HepG2 (cell line): ENCODE data around the gene CYP46A1. TPM values are rescaled to one million over a fixed set of nuclear protein-coding genes. Genes with fewer than 3 reads are reported as not detected.

ENCODE experiments used
- ATAC-seq: fragments of 200-7000 bp; cut with Tn5 transposase; 3 replicates; pipeline ENCODE4 v1.9.1; 2020; ENCODE audit warnings: mild to moderate bottlenecking, moderate library complexity
- BruUV-seq: library from RNA; stranded (reverse); fragments of 400-500 nt; replicated peaks from 2 replicates; lab custom pipeline; 2021; lab: Mats Ljungman, UMichigan
- CTCF ChIA-PET: fragments of 300-600 bp; formaldehyde crosslinking; extraction: SDS; loops from one replicate; lab custom pipeline; 2021; ENCODE audit warnings: low total read pairs, inconsistent platforms, low intra/inter-chr PET ratio; lab: Yijun Ruan, JAX
- POLR2A ChIA-PET: fragments of 350-600 bp; sonication (Branson Sonifier 250); formaldehyde crosslinking; loops from one replicate; lab custom pipeline; 2020; ENCODE audit warnings: antibody characterized with exemption, inconsistent platforms; lab: Yijun Ruan, JAX
- DNase-seq: peaks from one replicate; pipeline ENCODE4 v3.0.0-alpha.2; 2015; ENCODE audit warnings: low spot score
- FAIRE-seq: peaks from 3 replicates; lab custom pipeline; 2011; peaks lifted over from hg19 to GRCh38; lab: Jason Lieb, UNC
- H2AFZ ChIP-seq: one replicate; pipeline ENCODE4 v1.6.1; 2011; ENCODE audit warnings: low read length, inconsistent platforms
- H3K27ac ChIP-seq: fragments of 300-600 bp; 3 replicates; pipeline ENCODE4 v1.8.0; 2011; ENCODE audit warnings: mixed run types, mild to moderate bottlenecking, mixed read lengths, low read length, inconsistent platforms; ENCODE audit not compliant: insufficient read depth; ENCODE audit errors: extremely low read length
- H3K27me3 ChIP-seq, 2 experiments: fragments of 200-600 bp in 1 of 2; 2 replicates in 1 of 2; 3 replicates in 1 of 2; pipeline versions ENCODE4 v1.6.0 to v1.8.0; 2011; ENCODE audit warnings: low read length in 2 of 2, mild to moderate bottlenecking in 2 of 2, moderate library complexity in 2 of 2, inconsistent platforms in 1 of 2; ENCODE audit not compliant: insufficient read depth in 2 of 2, control insufficient read depth in 1 of 2
- H3K36me3 ChIP-seq, 2 experiments: fragments of 200-600 bp in 1 of 2; replicated peaks in 1 of 2; 2 replicates in 1 of 2; 3 replicates in 1 of 2; pipeline versions ENCODE4 v1.5.1 to v1.8.0; 2011; ENCODE audit warnings: low read length in 2 of 2, inconsistent platforms in 1 of 2; ENCODE audit not compliant: insufficient read depth in 2 of 2, control insufficient read depth in 1 of 2
- H3K4me1 ChIP-seq: 2 replicates; pipeline ENCODE4 v1.5.1; 2012; ENCODE audit warnings: low read length, inconsistent platforms; ENCODE audit not compliant: insufficient read depth
- H3K4me2 ChIP-seq: 2 replicates; pipeline ENCODE4 v1.6.0; 2011; ENCODE audit warnings: low read depth, low read length, inconsistent platforms
- H3K4me3 ChIP-seq, 3 experiments: fragments of 200-600 bp in 1 of 3; sonication (generic), shearing (Covaris generic) in 1 of 3; replicated peaks in 1 of 3; 2 replicates each; pipeline ENCODE4 v1.5.1; 2011 to 2016; ENCODE audit warnings: low read length in 3 of 3, inconsistent platforms in 2 of 3, low read depth in 2 of 3, mild to moderate bottlenecking in 2 of 3, control low read depth in 1 of 3, mixed read lengths in 1 of 3; ENCODE audit not compliant: insufficient read depth in 1 of 3
- H3K79me2 ChIP-seq: one replicate; pipeline ENCODE4 v1.6.1; 2011; ENCODE audit warnings: low read length, inconsistent platforms; ENCODE audit not compliant: insufficient read depth
- H3K9ac ChIP-seq: 2 replicates; pipeline ENCODE4 v1.6.0; 2011; ENCODE audit warnings: mild to moderate bottlenecking, low read depth, low read length, inconsistent platforms; ENCODE audit not compliant: insufficient read depth
- H3K9me3 ChIP-seq: 2 replicates; pipeline ENCODE4 v1.5.1; 2012; ENCODE audit warnings: mild to moderate bottlenecking, low read length
- H4K20me1 ChIP-seq: 2 replicates; pipeline ENCODE4 v1.6.0; 2011; ENCODE audit warnings: inconsistent platforms, mild to moderate bottlenecking, low read length, moderate library complexity; ENCODE audit not compliant: insufficient read depth
- ATF7 ChIP-seq, 2 experiments: fragments of 450-650 bp in 1 of 2; sonication (generic) in 1 of 2; formaldehyde crosslinking in 1 of 2; IDR thresholded peaks; 2 replicates each; pipeline versions ENCODE4 v1.4.0 to v1.6.1; 2016 to 2020; ENCODE audit warnings: antibody characterized with exemption in 1 of 2, mild to moderate bottlenecking in 1 of 2, missing genetic modification reagents in 1 of 2
- IKZF4 ChIP-seq: sonication (generic); formaldehyde crosslinking; IDR thresholded peaks from 2 replicates; pipeline ENCODE4 v1.5.1; 2020; ENCODE audit warnings: borderline replicate concordance, mild to moderate bottlenecking, low read depth, missing genetic modification reagents; ENCODE audit errors: not compliant biosample characterization
- KAT2B ChIP-seq: fragments of 150-350 bp; IDR thresholded peaks from 2 replicates; pipeline ENCODE4 v1.6.1; 2014; ENCODE audit warnings: low read depth, low read length, borderline replicate concordance
- NFIB ChIP-seq: sonication (generic); formaldehyde crosslinking; IDR thresholded peaks from 2 replicates; pipeline ENCODE4 v1.9.0; 2021; ENCODE audit warnings: missing genetic modification reagents, mild to moderate bottlenecking, borderline replicate concordance
- ZNF253 ChIP-seq: sonication (generic); formaldehyde crosslinking; IDR thresholded peaks from 2 replicates; pipeline ENCODE4 v1.8.0; 2022; ENCODE audit warnings: mild to moderate bottlenecking, missing genetic modification reagents, borderline replicate concordance
- ZNF343 ChIP-seq: sonication (generic); formaldehyde crosslinking; IDR thresholded peaks from 2 replicates; pipeline ENCODE4 v1.4.0; 2020; ENCODE audit warnings: mild to moderate bottlenecking, missing genetic modification reagents
- WGBS: methylation state at CpG from one replicate; pipeline ENCODE4 v1.1.6; 2017; ENCODE audit warnings: low lambda C conversion rate; 5-methylcytosine and 5-hydroxymethylcytosine counted together
- in situ Hi-C: cut with HindIII; loops from 2 replicates; pipeline ENCODE4 v1.10.0; 2017; ENCODE audit warnings: low pct_unique_long_range_greater_than_20kb; ENCODE audit not compliant: extremely low pct_ligation_motif_present
- intact Hi-C: fragments of 100-400 bp; cut with micrococcal nuclease; formaldehyde crosslinking; loops from one replicate; pipeline ENCODE4 v1.10.0; 2022; ENCODE audit not compliant: unreplicated experiment
- polyA plus RNA-seq, 8 experiments: library from polyadenylated mRNA; depleted of rRNA in 3 of 8; stranded (reverse) in 7 of 8; unstranded in 1 of 8; fragments of >200 nt; fragmentation: Illumina TruSeq in 4 of 8; extraction: Trizol in 4 of 8; gene quantifications; 2 replicates each; pipeline versions ENCODE4 v1.2.1 to v1.2.3, GENCODE V29; 2011 to 2016; ENCODE audit warnings: low read depth in 4 of 8, missing spikeins in 1 of 8, mixed read lengths in 1 of 8; ENCODE audit not compliant: insufficient read depth in 1 of 8
- total RNA-seq, 5 experiments: library from RNA; depleted of rRNA; stranded (reverse); fragments of >200 nt; fragmentation: Illumina TruSeq; extraction: Trizol; gene quantifications; 2 replicates each; pipeline ENCODE4 v1.2.3, GENCODE V29; 2016; ENCODE audit warnings: low read depth in 1 of 5

The CYP46A1 gene
- total and polyA plus RNA-seq, 2 of the 13 experiments (the other 11 are each of a cell fraction or from before 2014, with no cell fraction given) = not detected

DNA sequence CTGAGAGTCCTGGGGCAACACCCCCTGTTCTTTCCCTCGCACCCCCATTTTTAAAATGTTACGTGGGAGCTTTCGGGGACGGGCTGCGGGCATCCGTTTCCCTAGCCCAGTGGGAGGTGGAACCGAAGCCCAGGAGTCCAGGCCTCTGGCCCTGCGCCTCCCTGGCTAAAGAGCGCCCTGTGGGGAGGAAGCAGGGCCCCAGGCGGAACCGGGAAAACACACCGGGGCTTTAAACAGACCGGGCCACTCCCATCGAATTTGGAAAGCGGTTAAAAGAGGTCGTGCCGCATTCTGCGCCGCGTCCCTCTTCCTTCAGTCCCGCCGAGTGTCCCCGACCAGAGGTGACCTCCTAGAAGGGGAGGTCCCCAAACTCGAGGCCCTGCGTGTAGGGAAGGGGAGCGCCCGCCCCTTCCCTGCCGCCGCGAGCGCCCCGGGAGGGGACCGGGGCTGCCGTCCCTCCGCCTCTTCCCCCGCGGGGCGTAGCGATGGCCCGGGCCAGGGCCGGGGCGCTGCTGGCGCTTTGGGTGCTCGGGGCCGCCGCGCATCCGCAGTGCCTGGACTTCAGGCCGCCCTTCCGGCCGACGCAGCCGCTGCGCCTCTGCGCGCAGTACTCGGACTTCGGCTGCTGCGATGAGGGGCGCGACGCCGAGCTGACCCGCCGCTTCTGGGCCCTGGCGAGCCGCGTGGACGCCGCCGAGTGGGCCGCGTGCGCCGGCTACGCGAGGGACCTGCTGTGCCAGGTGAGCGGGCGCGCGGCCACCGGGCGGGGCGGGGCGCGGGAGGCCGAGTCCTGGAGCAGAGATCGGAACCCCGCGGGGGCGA, 39.2 kb upstream of the CYP46A1 start, which contains the start of gene HHIPL1:
Gene HHIPL1 (plus strand): TSS at position 407 of the 822 bp plus-strand sequence. CDS start 79 bp downstream, at position 486.
- ChIA-PET CTCF (no interaction called here), POLR2A (no interaction called here)
- 58% methylated on average over 41 of the region's 91 CpGs for WGBS
- no TSS peak for BruUV-seq
- peaks cover 13% of the 10 kb centered on the region for H3K4me1 ChIP-seq
- intact Hi-C loops (no loop called here), in situ Hi-C loops (no loop called here)
- H4K20me1 ChIP-seq = no peaks in the 10 kb centered on the region
- no peaks in the 10 kb centered on the region for H3K36me3 ChIP-seq
- ATAC-seq = no peak
- H3K4me3 ChIP-seq = no peak within 1 kb of the TSS
- H3K27ac ChIP-seq = no peak within 1 kb of the TSS
- H3K9me3 ChIP-seq = no peaks in the 10 kb centered on the region
- no peaks in the 10 kb centered on the region for H3K79me2 ChIP-seq
- DNase-seq = no peak
- no peak for TF ChIP-seq ZNF253 (CRISPR knock-in tag)
- no peak for TF ChIP-seq IKZF4 (CRISPR knock-in tag)
- TF ChIP-seq ZNF343 (CRISPR knock-in tag) = no peak
- FAIRE-seq = no peak
- H3K4me2 ChIP-seq = no peak within 1 kb of the TSS
- H3K9ac ChIP-seq = no peak within 1 kb of the TSS
- peaks cover 2 to 5% of the 10 kb centered on the region in 2 experiments; a peak in 2 of 5 replicates for H3K27me3 ChIP-seq
- no peak within 1 kb of the TSS for H2AFZ ChIP-seq

DNA sequence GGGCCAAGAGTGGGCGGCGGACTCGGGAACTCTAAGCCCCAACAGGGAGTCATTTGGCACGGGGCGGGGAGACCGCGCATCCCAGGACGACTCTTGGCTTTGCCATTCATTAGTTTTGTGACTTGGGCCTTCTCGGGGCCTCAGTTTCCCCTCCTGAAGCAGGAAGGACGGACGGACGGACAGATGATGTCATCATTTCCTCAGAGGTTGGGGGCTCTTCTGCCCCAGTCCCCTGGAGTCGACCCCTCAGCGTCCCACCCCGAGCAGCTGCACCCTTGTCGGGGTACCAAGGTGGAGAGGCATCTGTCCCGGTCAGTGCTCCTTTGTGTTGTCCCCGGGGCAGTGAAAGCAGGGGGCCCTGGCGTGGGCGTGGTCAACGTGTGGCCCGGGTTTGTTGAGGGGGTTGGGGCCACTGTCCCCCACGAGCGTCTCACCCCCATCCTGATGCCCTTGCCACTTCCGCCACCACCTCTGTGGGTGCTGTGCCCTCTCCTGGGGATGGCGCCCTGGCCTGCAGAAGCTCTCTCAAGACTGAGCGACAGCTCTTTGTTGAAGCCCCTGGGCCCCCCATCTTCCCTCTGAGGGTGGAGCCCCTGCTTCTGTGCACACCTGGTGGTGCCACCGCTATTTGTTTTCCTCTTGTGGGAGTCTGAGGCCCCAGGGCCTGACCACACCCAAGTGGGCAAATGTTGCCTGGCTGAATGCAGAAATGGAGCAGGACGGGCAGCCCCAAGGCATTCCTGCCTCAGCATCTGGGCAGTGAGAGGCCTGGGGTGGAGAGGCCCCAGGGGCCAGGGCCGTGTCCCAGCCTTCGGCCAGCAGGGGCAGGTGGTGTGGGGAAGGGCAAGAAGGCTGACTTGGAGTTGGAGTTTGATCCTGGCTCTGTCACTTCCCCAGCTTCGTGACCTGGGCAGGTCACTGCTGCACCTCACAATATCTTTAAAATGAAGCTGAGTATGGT, 38.3 kb upstream of the CYP46A1 start:
- Histone ChIP-seq H3K4me3 (no peak overlapping the region), H3K79me2 (no peaks in the 10 kb centered on the region), H2AFZ (no peak overlapping the region), H3K27me3 (peaks cover 4 to 5% of the 10 kb centered on the region in 2 experiments; a peak in 2 of 5 replicates), H3K4me1 (peaks cover 19% of the 10 kb centered on the region), H3K9me3 (no peaks in the 10 kb centered on the region), H3K9ac (no peak overlapping the region), H3K4me2 (no peak overlapping the region), H4K20me1 (no peaks in the 10 kb centered on the region), H3K36me3 (no peaks in the 10 kb centered on the region), H3K27ac (no peak overlapping the region)
- no peak for DNase-seq
- no peak; the same call in 2 of the 3 replicates for ATAC-seq
- TF ChIP-seq KAT2B (no peak), NFIB (CRISPR knock-in tag) (no peak), ATF7 (IDR thresholded peaks at IDR 0.05) (peak; percentile 90), ATF7 (CRISPR knock-in tag; IDR thresholded peaks at IDR 0.05) (no peak)
- FAIRE-seq = no peak
- WGBS = 65% methylated on average over 9 of the region's 32 CpGs
- ChIA-PET CTCF (no interaction called here), POLR2A (no interaction called here)
- in situ Hi-C loops (no loop called here), intact Hi-C loops (no loop called here)
- BruUV-seq = no TSS peak
